Adrenal gland (tissue), 12 donors: ENCODE data around the gene CNNM2. TPM values are rescaled to one million over a fixed set of nuclear protein-coding genes. Genes with fewer than 3 reads are reported as not detected.

ENCODE experiments used
- DNase-seq, 7 donors: peaks; one replicate each; pipeline ENCODE4 v3.0.0-alpha.2; 2019 to 2020
- H3K27ac ChIP-seq, 5 donors: fragments of 200-600 bp; sonication (generic) in 4 of 5; 1 replicate in 3 of 5; 2 replicates in 2 of 5; pipeline versions ENCODE4 v1.5.1 to v1.8.0; 2016 to 2020; ENCODE audit warnings: mild to moderate bottlenecking in 1 of 5
- H3K27me3 ChIP-seq: fragments of 200-600 bp; 2 replicates; pipeline ENCODE4 v1.8.0; 2021
- H3K36me3 ChIP-seq, 2 donors: fragments of 200-600 bp; replicated peaks in 1 of 2; 1 replicate in 1 of 2; 2 replicates in 1 of 2; pipeline versions ENCODE4 v1.5.1 to v1.8.0; 2018 to 2022
- H3K4me1 ChIP-seq, 2 donors: fragments of 200-600 bp; replicated peaks in 1 of 2; 1 replicate in 1 of 2; 2 replicates in 1 of 2; pipeline versions ENCODE4 v1.5.1 to v1.8.0; 2018 to 2021
- H3K4me3 ChIP-seq, 4 donors: fragments of 200-600 bp; sonication (generic) in 3 of 4; one replicate each; pipeline ENCODE4 v1.5.1; 2016 to 2018
- H3K9me3 ChIP-seq, 3 donors: fragments of 200-600 bp; sonication (generic) in 1 of 3; replicated peaks in 1 of 3; 1 replicate in 2 of 3; 2 replicates in 1 of 3; pipeline versions ENCODE4 v1.5.1 to v1.8.0; 2016 to 2021
- POLR2A ChIP-seq, 2 donors: fragments of 450-650 bp; IDR thresholded peaks; one replicate each; pipeline ENCODE4 v1.6.1; 2017; ENCODE audit warnings: antibody characterized with exemption in 2 of 2, mild to moderate bottlenecking in 2 of 2, moderate library complexity in 1 of 2
- WGBS, 4 donors: extraction: QIAGEN DNeasy Blood & Tissue Kit in 2 of 4; methylation state at CpG; one replicate each; pipeline versions ENCODE4 v1.1.5 to v1.1.7; 2013 to 2017; 5-methylcytosine and 5-hydroxymethylcytosine counted together
- intact Hi-C, 2 donors: fragments of 100-400 bp; cut with DNase I; formaldehyde crosslinking; loops; one replicate each; pipeline versions ENCODE4 v1.14.1 to v1.15.0; 2022 to 2023
- polyA plus RNA-seq, 3 donors: library from polyadenylated mRNA; stranded (reverse); fragments of 200-250 nt in 2 of 3; fragments of 350-450 nt in 1 of 3; fragmentation: Illumina TruSeq in 1 of 3; extraction: RNeasy Lipid Tissue Mini Kit (QIAGEN cat#74804) in 1 of 3; gene quantifications; one replicate each; pipeline ENCODE4 v1.2.3, GENCODE V29; 2013 to 2014
- total RNA-seq, 9 donors: library from RNA; depleted of rRNA in 4 of 9; stranded (reverse); fragments of >200 nt in 4 of 9; fragments of 120-200 nt in 1 of 9; fragmentation: NEBNext Ultra II Directional in 1 of 9; extraction: Animal tissue kit (Norgen Biotek cat#: 25700) in 1 of 9; gene quantifications; one replicate each; pipeline versions ENCODE4 v1.1.0 to v1.2.4, GENCODE V29; 2013 to 2023
- TF ChIP-seq, protein P1 (sequence below), 6 experiments: fragments of 450-650 bp in 4 of 6; fragments of 200-600 bp in 2 of 6; sonication (generic) in 1 of 6; IDR thresholded peaks; 1 replicate in 5 of 6; 2 replicates in 1 of 6; pipeline versions ENCODE4 v1.5.1 to v1.8.0; 2016 to 2021; ENCODE audit warnings: antibody characterized with exemption in 6 of 6, mild to moderate bottlenecking in 2 of 6, moderate library complexity in 1 of 6
- donor health status: healthy with polysubstance abuse.
- donor health status: Bipolar disorder and iron deficiency.
- donor health status: DM: yes; HTN: yes; CAD: no.
- donor health status: DM: no; HTN: no; CAD: no.
- donor health status: DM: no; HTN: no; CAD: no.
- donor health status: DM: yes; HTN: yes; CAD: no.

Gene CNNM2
- total and polyA plus RNA-seq, 12 donors = 5.4 to 52.0 (median 36.6) TPM

DNA sequence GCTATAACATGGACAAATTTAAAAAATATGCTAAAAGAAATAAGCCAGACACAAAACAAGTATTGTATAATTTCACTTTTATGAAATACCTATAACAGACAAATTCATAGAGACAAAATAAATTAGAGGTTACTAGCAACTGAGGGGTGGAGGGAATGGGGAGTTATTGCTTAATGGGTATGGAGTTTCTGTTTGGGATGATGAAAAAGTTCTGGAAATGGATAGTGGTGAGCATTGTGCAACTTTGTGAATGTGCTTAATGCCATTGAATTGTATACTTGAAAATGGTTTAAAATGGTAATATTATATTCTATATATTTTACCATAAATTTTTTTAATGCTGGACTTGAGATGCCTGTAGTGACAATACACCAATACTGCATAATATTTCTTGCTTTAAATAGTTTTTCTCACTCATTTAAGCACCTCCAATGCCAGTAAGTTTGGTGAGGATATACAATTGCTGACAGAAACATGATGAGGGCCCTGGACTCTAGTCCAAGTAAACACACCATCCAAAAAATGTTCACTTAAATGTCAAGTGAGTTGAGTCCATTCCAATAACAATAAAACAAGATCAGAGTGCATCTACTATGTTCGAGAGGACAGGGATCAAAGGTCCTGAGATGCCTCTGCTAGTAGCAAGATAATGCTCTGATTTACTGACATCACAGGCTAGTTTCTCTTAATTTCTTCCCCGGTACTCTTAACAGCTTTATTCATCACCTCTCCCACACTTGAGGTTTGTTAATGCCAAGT lies 203.1 kb downstream of the CNNM2 start:
- DNase-seq = no peak
- no peaks in the 10 kb centered on the region for H3K27me3 ChIP-seq
- intact Hi-C loops = no loop called here
- no peaks in the 10 kb centered on the region for H3K9me3 ChIP-seq
- TF ChIP-seq POLR2A (IDR thresholded peaks at IDR 0.05) = no peak
- TF ChIP-seq, protein P1, sequence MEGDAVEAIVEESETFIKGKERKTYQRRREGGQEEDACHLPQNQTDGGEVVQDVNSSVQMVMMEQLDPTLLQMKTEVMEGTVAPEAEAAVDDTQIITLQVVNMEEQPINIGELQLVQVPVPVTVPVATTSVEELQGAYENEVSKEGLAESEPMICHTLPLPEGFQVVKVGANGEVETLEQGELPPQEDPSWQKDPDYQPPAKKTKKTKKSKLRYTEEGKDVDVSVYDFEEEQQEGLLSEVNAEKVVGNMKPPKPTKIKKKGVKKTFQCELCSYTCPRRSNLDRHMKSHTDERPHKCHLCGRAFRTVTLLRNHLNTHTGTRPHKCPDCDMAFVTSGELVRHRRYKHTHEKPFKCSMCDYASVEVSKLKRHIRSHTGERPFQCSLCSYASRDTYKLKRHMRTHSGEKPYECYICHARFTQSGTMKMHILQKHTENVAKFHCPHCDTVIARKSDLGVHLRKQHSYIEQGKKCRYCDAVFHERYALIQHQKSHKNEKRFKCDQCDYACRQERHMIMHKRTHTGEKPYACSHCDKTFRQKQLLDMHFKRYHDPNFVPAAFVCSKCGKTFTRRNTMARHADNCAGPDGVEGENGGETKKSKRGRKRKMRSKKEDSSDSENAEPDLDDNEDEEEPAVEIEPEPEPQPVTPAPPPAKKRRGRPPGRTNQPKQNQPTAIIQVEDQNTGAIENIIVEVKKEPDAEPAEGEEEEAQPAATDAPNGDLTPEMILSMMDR (IDR thresholded peaks at IDR 0.05) = no peak
- H3K27ac ChIP-seq = peak overlapping the region in 2 of 5 donors; percentile 28 to 42
- H3K36me3 ChIP-seq = peaks cover 0 to 2% of the 10 kb centered on the region in 2 donors
- no peak overlapping the region for H3K4me3 ChIP-seq
- peaks cover 9 to 39% of the 10 kb centered on the region in 2 donors for H3K4me1 ChIP-seq
- WGBS, 4 donors = 22 to 27% (median 24%) methylated on average over 2 of the region's 2 CpGs

DNA sequence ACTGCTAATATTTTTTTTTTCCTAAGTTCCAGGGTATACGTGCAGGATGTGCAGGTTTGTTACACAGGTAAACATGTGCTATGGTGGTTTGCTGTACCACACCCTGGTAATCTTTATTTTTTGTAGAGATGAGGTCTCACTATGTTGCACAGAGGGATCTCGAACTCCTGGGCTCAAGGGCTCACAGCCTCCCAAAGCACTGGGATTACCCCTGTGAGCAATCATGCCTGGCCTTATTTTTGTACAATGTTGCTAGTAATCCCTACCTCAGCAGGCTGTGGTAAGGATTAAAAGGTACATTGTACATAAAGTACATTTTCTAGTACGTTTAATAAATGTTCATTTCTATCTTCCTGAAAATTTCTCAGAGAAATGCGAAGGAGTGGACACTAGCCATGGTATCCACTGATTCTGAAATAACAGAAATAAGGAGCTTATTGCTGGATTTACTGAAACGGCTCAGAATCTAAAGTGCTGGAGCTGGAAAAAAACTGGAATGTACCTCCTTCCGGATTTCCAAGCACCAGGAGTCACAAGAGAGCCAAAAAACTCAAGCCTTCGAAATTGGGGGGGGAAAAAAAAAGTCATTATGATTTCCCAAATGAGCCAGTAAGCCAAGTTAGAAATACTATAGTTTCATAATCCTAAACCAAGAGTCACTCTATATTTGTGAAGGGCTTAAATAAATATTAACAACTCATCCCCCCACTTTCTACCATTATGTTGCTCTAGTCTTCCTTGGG lies 205.4 kb downstream of the CNNM2 start:
- Histone ChIP-seq H3K9me3 (no peaks in the 10 kb centered on the region), H3K36me3 (peaks cover 0 to 6% of the 10 kb centered on the region in 2 donors), H3K4me3 (no peak overlapping the region), H3K27me3 (no peaks in the 10 kb centered on the region), H3K4me1 (peaks cover 12 to 43% of the 10 kb centered on the region in 2 donors), H3K27ac (peak overlapping the region in 1 of 5 donors; percentile 20)
- 77 to 86% (median 85%) methylated on average over 7 of the region's 7 CpGs for WGBS, 4 donors
- TF ChIP-seq, protein P1 (IDR thresholded peaks at IDR 0.05) = no peak
- no peak for TF ChIP-seq POLR2A (IDR thresholded peaks at IDR 0.05)
- intact Hi-C loops = no loop called here
- DNase-seq = no peak

DNA sequence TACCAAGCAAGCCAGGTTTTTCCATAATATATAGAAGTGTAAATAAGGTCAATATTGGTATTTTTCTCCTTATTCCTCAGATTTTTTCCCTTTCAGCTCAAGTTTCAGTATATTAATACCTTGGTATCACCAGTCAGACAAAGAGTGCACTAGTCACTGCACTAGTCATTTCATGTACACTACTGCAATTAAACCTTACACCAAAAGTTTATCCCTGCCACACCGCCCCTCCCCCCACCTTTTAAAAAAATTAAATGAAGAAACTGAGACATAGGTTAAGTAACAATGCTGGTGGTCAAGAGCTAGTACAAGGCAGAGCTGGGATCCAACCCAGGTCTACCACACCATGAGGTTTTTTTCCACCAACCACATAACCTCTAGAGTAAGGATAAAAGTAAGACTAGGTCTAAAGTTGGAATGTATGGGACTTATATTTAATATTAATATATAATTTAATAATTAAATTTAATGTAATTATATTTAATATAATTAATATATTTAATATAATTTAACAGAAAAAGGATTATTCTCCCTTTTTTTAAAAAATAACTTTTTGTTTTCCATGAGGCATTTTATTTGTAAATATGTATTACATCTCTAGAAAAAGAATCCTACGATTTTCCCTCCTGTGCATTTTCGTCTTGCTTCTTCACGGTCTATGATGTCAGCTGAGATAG lies 206.5 kb downstream of the CNNM2 start:
- Histone ChIP-seq H3K27ac (no peak overlapping the region), H3K4me3 (no peak overlapping the region), H3K27me3 (no peaks in the 10 kb centered on the region), H3K4me1 (peaks cover 12 to 43% of the 10 kb centered on the region in 2 donors), H3K9me3 (no peaks in the 10 kb centered on the region), H3K36me3 (peaks cover 0 to 6% of the 10 kb centered on the region in 2 donors)
- DNase-seq = no peak
- WGBS, 4 donors = 95 to 98% (median 97%) methylated on average over 4 of the region's 4 CpGs
- intact Hi-C loops = no loop called here
- TF ChIP-seq POLR2A (IDR thresholded peaks at IDR 0.05) = no peak
- TF ChIP-seq, protein P1 (IDR thresholded peaks at IDR 0.05) = no peak
